Coronary artery (tissue), 2 donors: ENCODE results near the gene ACTR2.

Experiments used
- DNase-seq: peaks from one replicate; pipeline ENCODE4 v3.0.0-alpha.2; 2017; ENCODE audit warnings: low spot score
- H3K27ac ChIP-seq, 2 donors: fragments of 200-600 bp; sonication (generic); one replicate each; pipeline ENCODE4 v1.5.1; 2016 to 2019
- H3K4me3 ChIP-seq: fragments of 200-600 bp; sonication (generic); 2 replicates; pipeline ENCODE4 v1.5.1; 2016; ENCODE audit warnings: mild to moderate bottlenecking, moderate library complexity
- CTCF ChIP-seq: fragments of 200-600 bp; sonication (generic); IDR thresholded peaks from one replicate; pipeline ENCODE4 v1.5.1; 2019; ENCODE audit warnings: antibody characterized with exemption

Gene ACTR2

GRCh38 chr2:65278531-65278981 lies 50.9 kb downstream of the ACTR2 start:
- no peak overlapping the region for H3K27ac ChIP-seq
- no peak for DNase-seq
- TF ChIP-seq CTCF = no peak
- no peak overlapping the region for H3K4me3 ChIP-seq

GRCh38 chr2:65279756-65280155 lies 52.1 kb downstream of the ACTR2 start:
- Histone ChIP-seq H3K27ac (no peak overlapping the region), H3K4me3 (no peak overlapping the region)
- no peak for TF ChIP-seq CTCF
- no peak for DNase-seq

GRCh38 chr2:65281627-65282351 lies 54.2 kb downstream of the ACTR2 start:
- Histone ChIP-seq H3K4me3 (no peak overlapping the region), H3K27ac (no peak overlapping the region)
- no peak for DNase-seq
- no peak for TF ChIP-seq CTCF

GRCh38 chr2:65282477-65283053 lies 54.9 kb downstream of the ACTR2 start:
- TF ChIP-seq CTCF = no peak
- no peak overlapping the region for H3K4me3 ChIP-seq
- H3K27ac ChIP-seq = no peak overlapping the region
- DNase-seq = no peak

- no peak for TF ChIP-seq CTCF
- DNase-seq = no peak
- Histone ChIP-seq H3K4me3 (no peak overlapping the region), H3K27ac (no peak overlapping the region)
Measured at GRCh38 chr2:65287364-65287763, 59.7 kb downstream of the ACTR2 start.

- no peak for TF ChIP-seq CTCF
- no peak overlapping the region for H3K4me3 ChIP-seq
- no peak for DNase-seq
Measured at GRCh38 chr2:65291216-65292105, 63.8 kb downstream of the ACTR2 start.

More at GRCh38 chr2:65291216-65292105, 63.8 kb downstream of the ACTR2 start:
- no peak overlapping the region for H3K27ac ChIP-seq
